Neuronal stem cell (in vitro differentiated cells): ENCODE results near the gene SDSL.

Source experiments
- DNase-seq: peaks from one replicate; pipeline ENCODE4 v3.0.0-alpha.2; 2013; ENCODE audit warnings: low spot score
- H2AFZ ChIP-seq: one replicate; pipeline ENCODE4 v1.6.1; 2013; ENCODE audit warnings: mild to moderate bottlenecking, low read length, inconsistent platforms
- H2AK5ac ChIP-seq: 2 replicates; pipeline ENCODE4 v1.6.1; 2013; ENCODE audit warnings: low read depth, mild to moderate bottlenecking, inconsistent platforms, low read length, moderate library complexity, mixed read lengths
- H2BK120ac ChIP-seq: 2 replicates; pipeline ENCODE4 v1.6.1; 2013; ENCODE audit warnings: low read depth, mild to moderate bottlenecking, inconsistent platforms, low read length, moderate library complexity, mixed read lengths
- H2BK12ac ChIP-seq: one replicate; pipeline ENCODE4 v1.6.1; 2013; ENCODE audit warnings: low read length, inconsistent platforms
- H2BK15ac ChIP-seq: 2 replicates; pipeline ENCODE4 v1.6.1; 2013; ENCODE audit warnings: mild to moderate bottlenecking, low read length, inconsistent platforms, mixed read lengths
- H2BK5ac ChIP-seq: one replicate; pipeline ENCODE4 v1.6.1; 2013; ENCODE audit warnings: inconsistent platforms, mild to moderate bottlenecking, low read length, moderate library complexity
- H3K14ac ChIP-seq: one replicate; pipeline ENCODE4 v1.6.1; 2013; ENCODE audit warnings: low read length, inconsistent platforms
- H3K18ac ChIP-seq: 2 replicates; pipeline ENCODE4 v1.6.1; 2013; ENCODE audit warnings: low read length, inconsistent platforms
- H3K23ac ChIP-seq: 2 replicates; pipeline ENCODE4 v1.6.1; 2013; ENCODE audit warnings: low read depth, mild to moderate bottlenecking, mixed read lengths, low read length, inconsistent platforms; ENCODE audit not compliant: poor library complexity
- H3K27ac ChIP-seq: replicated peaks from 3 replicates; pipeline ENCODE4 v1.5.1; 2013; ENCODE audit warnings: low read length, inconsistent platforms
- H3K27me3 ChIP-seq, 3 experiments: 2 replicates each; pipeline ENCODE4 v1.6.1; 2013; ENCODE audit warnings: low read length in 3 of 3, mild to moderate bottlenecking in 2 of 3, inconsistent platforms in 1 of 3, low read depth in 1 of 3, mixed read lengths in 1 of 3, moderate library complexity in 1 of 3; ENCODE audit not compliant: control insufficient read depth in 3 of 3, insufficient read depth in 3 of 3
- H3K36me3 ChIP-seq, 2 donors: replicated peaks in 1 of 2; 2 replicates each; pipeline ENCODE4 v1.6.1; 2013; ENCODE audit warnings: low read length in 2 of 2; ENCODE audit not compliant: control insufficient read depth in 2 of 2, insufficient read depth in 2 of 2
- H3K4ac ChIP-seq: 2 replicates; pipeline ENCODE4 v1.6.1; 2013; ENCODE audit warnings: inconsistent platforms, mild to moderate bottlenecking, low read length, moderate library complexity
- H3K4me1 ChIP-seq, 2 donors: 1 replicate in 1 of 2; 2 replicates in 1 of 2; pipeline ENCODE4 v1.6.1; 2013; ENCODE audit warnings: low read length in 2 of 2, low read depth in 1 of 2; ENCODE audit not compliant: control insufficient read depth in 2 of 2, insufficient read depth in 1 of 2
- H3K4me2 ChIP-seq: one replicate; pipeline ENCODE4 v1.6.1; 2013; ENCODE audit warnings: mild to moderate bottlenecking, low read length, inconsistent platforms; ENCODE audit not compliant: insufficient read depth, poor library complexity, severe bottlenecking
- H3K4me3 ChIP-seq, 2 donors: 2 replicates each; pipeline ENCODE4 v1.5.1; 2013; ENCODE audit warnings: low read length in 2 of 2, mild to moderate bottlenecking in 2 of 2, inconsistent platforms in 1 of 2, moderate library complexity in 1 of 2
- H3K79me1 ChIP-seq: one replicate; pipeline ENCODE4 v1.6.1; 2013; ENCODE audit warnings: low read depth, mild to moderate bottlenecking, inconsistent platforms, low read length, moderate library complexity
- H3K9ac ChIP-seq: one replicate; pipeline ENCODE4 v1.6.1; 2013; ENCODE audit warnings: mild to moderate bottlenecking, low read depth, low read length, inconsistent platforms; ENCODE audit not compliant: poor library complexity
- H3K9me3 ChIP-seq, 2 donors: replicated peaks in 1 of 2; 2 replicates each; pipeline versions ENCODE3 to v1.6.1; 2013; ENCODE audit warnings: low read length in 2 of 2, mild to moderate bottlenecking in 2 of 2, inconsistent platforms in 1 of 2, low read depth in 1 of 2, mixed read lengths in 1 of 2, moderate library complexity in 1 of 2; ENCODE audit not compliant: control insufficient read depth in 2 of 2, insufficient read depth in 1 of 2
- H4K8ac ChIP-seq: one replicate; pipeline ENCODE4 v1.6.1; 2013; ENCODE audit warnings: low read depth, mild to moderate bottlenecking, inconsistent platforms, low read length, moderate library complexity
- H4K91ac ChIP-seq: one replicate; pipeline ENCODE4 v1.6.1; 2013; ENCODE audit warnings: low read length, low read depth, mild to moderate bottlenecking, inconsistent platforms; ENCODE audit not compliant: poor library complexity
- WGBS, 2 donors: extraction: QIAGEN DNeasy Blood & Tissue Kit; methylation state at CpG; one replicate each; pipeline ENCODE4 v1.1.7; 2013; ENCODE audit warnings: missing lambda C conversion rate in 2 of 2, mixed read lengths in 1 of 2; ENCODE audit not compliant: insufficient read length in 2 of 2, insufficient replicate concordance in 1 of 2; ENCODE audit errors: extremely low coverage in 2 of 2; 5-methylcytosine and 5-hydroxymethylcytosine counted together

The SDSL gene

DNA sequence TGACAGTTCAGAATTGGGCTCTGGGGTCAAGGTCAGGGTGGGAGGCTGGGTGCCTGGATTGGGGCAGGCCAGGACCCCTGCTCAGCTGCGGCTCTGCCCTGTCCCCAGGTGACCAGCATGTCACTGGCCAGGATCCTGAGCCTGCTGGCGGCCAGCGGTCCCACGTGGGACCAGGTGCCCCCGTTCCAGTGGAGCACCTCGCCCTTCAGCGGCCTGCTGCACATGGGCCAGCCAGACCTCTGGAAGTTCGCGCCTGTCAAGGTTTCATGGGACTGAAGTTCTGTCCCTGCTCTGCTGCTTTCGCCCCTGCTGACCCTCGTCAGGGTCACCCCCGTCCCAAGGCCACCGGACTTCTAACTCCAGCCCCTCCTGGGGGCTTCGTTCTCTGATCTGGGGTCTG lies 33.8 kb upstream of the SDSL start:
- H3K4ac ChIP-seq = no peak overlapping the region
- no peak overlapping the region for H3K9ac ChIP-seq
- no peak overlapping the region for H3K4me2 ChIP-seq
- no peak overlapping the region for H3K18ac ChIP-seq
- H3K14ac ChIP-seq = no peak overlapping the region
- H2AFZ ChIP-seq = no peak overlapping the region
- H3K27ac ChIP-seq = no peak overlapping the region
- no CpG with 5 or more reads among the region's 14 CpGs for WGBS, 2 donors
- H2AK5ac ChIP-seq = no peak overlapping the region
- no peak overlapping the region for H2BK5ac ChIP-seq
- no peaks in the 10 kb centered on the region for H3K79me1 ChIP-seq
- H3K23ac ChIP-seq = no peak overlapping the region
- H3K9me3 ChIP-seq = no peaks in the 10 kb centered on the region
- H2BK120ac ChIP-seq = no peak overlapping the region
- H3K4me3 ChIP-seq = no peak overlapping the region
- H3K36me3 ChIP-seq = peaks cover 10 to 43% of the 10 kb centered on the region in 2 donors
- H3K4me1 ChIP-seq = no peaks in the 10 kb centered on the region
- no peak overlapping the region for H4K8ac ChIP-seq
- H4K91ac ChIP-seq = no peak overlapping the region
- no peak for DNase-seq
- no peak overlapping the region for H2BK15ac ChIP-seq
- no peak overlapping the region for H2BK12ac ChIP-seq
- H3K27me3 ChIP-seq = no peaks in the 10 kb centered on the region

DNA sequence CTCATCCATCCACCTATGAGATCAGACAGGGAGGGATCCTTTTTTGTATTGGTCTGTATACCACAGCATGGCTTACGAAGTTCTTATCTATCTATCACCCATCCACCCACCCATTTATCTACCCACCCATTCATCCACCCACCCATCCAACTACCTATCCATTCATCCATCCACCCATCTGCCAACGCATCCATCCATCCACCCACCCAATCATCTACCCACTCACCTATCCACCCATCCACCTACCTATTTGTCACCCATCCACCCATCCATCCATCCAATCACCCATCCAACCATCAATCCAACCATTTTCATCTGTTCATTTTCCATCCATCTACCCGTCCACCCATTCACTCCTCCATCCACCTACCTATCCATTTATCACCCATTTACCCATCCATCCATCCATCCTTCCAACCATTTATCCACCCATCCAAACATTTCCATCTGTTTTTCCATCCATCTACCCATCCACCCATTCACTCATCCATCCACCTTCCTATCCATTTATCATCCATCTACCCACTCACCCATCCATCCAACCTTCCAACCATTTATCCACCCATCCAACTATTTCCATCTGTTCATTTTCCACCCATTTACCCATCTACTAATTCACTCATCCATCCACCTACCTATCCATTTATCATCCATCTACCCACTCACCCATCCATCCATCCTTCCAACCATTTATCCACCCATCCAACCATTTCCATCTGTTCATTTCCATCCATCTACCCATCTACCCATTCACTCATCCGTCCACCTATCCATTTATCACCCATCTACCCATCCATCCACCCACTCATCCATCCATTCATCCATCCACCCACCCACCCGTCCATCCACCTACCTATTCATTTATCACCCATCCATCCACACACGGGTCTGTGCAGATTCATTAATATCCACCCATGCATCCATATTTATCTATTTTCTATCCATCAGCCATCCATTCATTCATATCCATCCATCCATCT lies 31.8 kb upstream of the SDSL start:
- H3K14ac ChIP-seq = no peak overlapping the region
- WGBS, 2 donors = 94 to 100% methylated on average over 1 to 3 of the region's 6 CpGs
- peaks cover 6 to 29% of the 10 kb centered on the region in 2 donors for H3K36me3 ChIP-seq
- no peak overlapping the region for H3K4me3 ChIP-seq
- no peak overlapping the region for H3K27ac ChIP-seq
- peaks cover 0 to 2% of the 10 kb centered on the region in 2 donors for H3K9me3 ChIP-seq
- no peaks in the 10 kb centered on the region for H3K4me1 ChIP-seq
- H3K4ac ChIP-seq = no peak overlapping the region
- no peak overlapping the region for H4K8ac ChIP-seq
- H3K9ac ChIP-seq = peak overlapping the region; percentile 44
- H4K91ac ChIP-seq = no peak overlapping the region
- no peak overlapping the region for H3K4me2 ChIP-seq
- no peak overlapping the region for H2BK120ac ChIP-seq
- DNase-seq = no peak
- no peak overlapping the region for H2BK12ac ChIP-seq
- no peak overlapping the region for H3K23ac ChIP-seq
- no peak overlapping the region for H2BK5ac ChIP-seq
- no peak overlapping the region for H2AK5ac ChIP-seq
- no peak overlapping the region for H3K18ac ChIP-seq
- H2BK15ac ChIP-seq = no peak overlapping the region
- H3K79me1 ChIP-seq = no peaks in the 10 kb centered on the region
- no peaks in the 10 kb centered on the region for H3K27me3 ChIP-seq
- no peak overlapping the region for H2AFZ ChIP-seq

DNA sequence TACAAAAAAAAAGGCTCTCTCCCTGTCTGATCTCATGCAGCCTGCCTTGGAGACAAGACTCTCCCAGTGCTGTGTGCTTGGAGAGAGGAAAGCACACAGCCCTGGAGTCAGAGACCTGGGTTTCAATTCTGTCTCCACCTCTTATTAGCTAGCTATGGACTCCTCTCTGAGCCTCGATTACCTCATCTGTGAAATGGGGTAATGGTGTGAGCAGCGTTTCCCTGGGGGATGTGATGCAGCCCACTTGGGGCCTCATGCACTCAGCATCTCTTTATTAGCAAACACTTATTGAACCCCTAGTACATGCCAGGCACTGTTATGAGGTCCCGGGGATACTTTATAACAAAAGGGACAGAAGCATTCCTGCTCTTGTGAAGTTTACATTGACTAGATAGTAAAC lies 31.0 kb upstream of the SDSL start:
- Histone ChIP-seq H3K18ac (no peak overlapping the region), H3K36me3 (peaks cover 6 to 26% of the 10 kb centered on the region in 2 donors), H3K4me1 (no peaks in the 10 kb centered on the region), H2BK5ac (no peak overlapping the region), H2AK5ac (no peak overlapping the region), H3K14ac (no peak overlapping the region), H4K91ac (no peak overlapping the region), H3K23ac (no peak overlapping the region), H3K9me3 (peaks cover 0 to 2% of the 10 kb centered on the region in 2 donors), H4K8ac (no peak overlapping the region), H2BK12ac (no peak overlapping the region), H3K4ac (no peak overlapping the region), H2BK120ac (no peak overlapping the region), H3K79me1 (no peaks in the 10 kb centered on the region), H3K27ac (no peak overlapping the region), H3K9ac (no peak overlapping the region), H2AFZ (no peak overlapping the region), H3K4me2 (no peak overlapping the region), H3K27me3 (no peaks in the 10 kb centered on the region), H2BK15ac (no peak overlapping the region), H3K4me3 (no peak overlapping the region)
- DNase-seq = no peak
- no CpG with 5 or more reads among the region's 3 CpGs for WGBS, 2 donors

DNA sequence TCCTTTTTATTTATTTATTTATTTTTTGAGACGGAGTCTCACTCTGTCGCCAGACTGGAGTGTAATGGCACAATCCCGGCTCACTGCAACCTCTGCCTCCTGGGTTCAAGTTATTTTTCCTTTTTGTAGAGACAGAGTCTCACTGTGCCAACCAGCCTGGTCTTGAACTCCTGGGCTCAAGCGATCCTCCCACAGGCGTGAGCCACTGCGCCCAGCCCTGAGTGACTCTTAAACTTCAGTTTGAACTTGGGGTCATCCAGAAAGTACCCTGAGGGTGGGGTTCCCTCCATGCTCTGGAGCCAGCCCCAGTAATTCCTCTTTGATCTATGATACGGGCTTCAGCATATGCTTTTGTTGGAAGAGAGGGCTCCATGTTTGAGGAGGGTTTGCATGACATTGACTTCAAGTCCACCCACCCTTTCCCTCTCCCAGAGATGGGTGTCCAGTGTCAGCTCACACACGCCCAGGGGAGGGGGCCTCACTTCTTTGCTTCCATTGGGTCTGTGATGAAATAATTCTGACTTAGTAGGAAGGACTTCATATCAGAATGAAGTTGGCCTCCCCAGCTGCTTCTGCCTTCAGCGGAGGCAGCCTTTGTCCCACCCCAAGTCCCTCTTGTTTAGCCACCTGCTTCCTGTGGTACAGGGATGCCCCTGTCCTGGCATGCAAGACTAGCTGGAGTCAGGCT lies 30.4 kb upstream of the SDSL start:
- Histone ChIP-seq H3K27ac (no peak overlapping the region), H3K9ac (no peak overlapping the region), H4K91ac (no peak overlapping the region), H3K14ac (no peak overlapping the region), H3K9me3 (peaks cover 0 to 2% of the 10 kb centered on the region in 2 donors), H3K36me3 (peaks cover 6 to 24% of the 10 kb centered on the region in 2 donors), H3K4me1 (no peaks in the 10 kb centered on the region), H2AK5ac (no peak overlapping the region), H3K4me2 (no peak overlapping the region), H3K79me1 (no peaks in the 10 kb centered on the region), H3K23ac (no peak overlapping the region), H3K4me3 (no peak overlapping the region), H2BK5ac (no peak overlapping the region), H2BK12ac (no peak overlapping the region), H3K4ac (no peak overlapping the region), H3K27me3 (no peaks in the 10 kb centered on the region), H4K8ac (no peak overlapping the region), H3K18ac (no peak overlapping the region), H2BK120ac (no peak overlapping the region), H2AFZ (no peak overlapping the region), H2BK15ac (no peak overlapping the region)
- DNase-seq = no peak
- no CpG with 5 or more reads among the region's 9 CpGs for WGBS, 2 donors
